GM23338 (cell line): ENCODE data around the gene SLC25A34. TPM values are rescaled to one million over a fixed set of nuclear protein-coding genes. Genes with fewer than 3 reads are reported as not detected.

Experiments
- ATAC-seq: fragments of 200-7000 bp; cut with Tn5 transposase; 3 replicates; pipeline ENCODE4 v1.9.1; 2020
- DNase-seq: peaks from one replicate; pipeline ENCODE4 v3.0.0-alpha.2; 2015; ENCODE audit warnings: low spot score
- H2AFZ ChIP-seq: fragments of 200-600 bp; sonication (generic); 2 replicates; pipeline ENCODE4 v1.8.0; 2016; ENCODE audit warnings: antibody characterized with exemption, mild to moderate bottlenecking, moderate library complexity
- H3F3A ChIP-seq: fragments of 200-600 bp; sonication (generic); replicated peaks from 2 replicates; pipeline ENCODE4 v1.8.0; 2017; ENCODE audit warnings: antibody characterized with exemption, mixed run types, low read depth
- H3K27ac ChIP-seq: fragments of 200-600 bp; sonication (generic); 2 replicates; pipeline ENCODE4 v1.6.1; 2016; ENCODE audit warnings: low read depth
- H3K27me3 ChIP-seq: fragments of 200-600 bp; sonication (generic); 2 replicates; pipeline ENCODE4 v1.8.0; 2016; ENCODE audit warnings: mild to moderate bottlenecking, mixed run types, moderate library complexity; ENCODE audit not compliant: insufficient read depth
- H3K36me3 ChIP-seq: fragments of 200-600 bp; sonication (generic); 2 replicates; pipeline ENCODE4 v1.8.0; 2016; ENCODE audit warnings: mild to moderate bottlenecking; ENCODE audit not compliant: insufficient read depth
- H3K4me1 ChIP-seq: fragments of 200-600 bp; sonication (generic); 2 replicates; pipeline ENCODE4 v1.8.0; 2016; ENCODE audit warnings: mild to moderate bottlenecking, moderate library complexity; ENCODE audit not compliant: insufficient read depth
- H3K4me2 ChIP-seq: fragments of 200-600 bp; sonication (generic); 2 replicates; pipeline ENCODE4 v1.7.1; 2017; ENCODE audit warnings: mixed run types
- H3K4me3 ChIP-seq: fragments of 200-600 bp; sonication (generic); 2 replicates; pipeline ENCODE4 v1.6.1; 2016; ENCODE audit warnings: mixed run types
- H3K79me2 ChIP-seq: fragments of 200-600 bp; sonication (generic); replicated peaks from 2 replicates; pipeline ENCODE4 v1.8.0; 2017; ENCODE audit warnings: mild to moderate bottlenecking; ENCODE audit not compliant: insufficient read depth
- H3K9me2 ChIP-seq: fragments of 200-600 bp; sonication (generic); 2 replicates; pipeline ENCODE4 v1.8.0; 2017; ENCODE audit not compliant: insufficient read depth
- H4K20me1 ChIP-seq: fragments of 200-600 bp; sonication (generic); replicated peaks from 2 replicates; pipeline ENCODE4 v1.8.0; 2017; ENCODE audit warnings: mild to moderate bottlenecking; ENCODE audit not compliant: insufficient read depth
- H3K27ac Mint-ChIP-seq: 2 replicates; pipeline ENCODE4 v1.8.0; 2020; ENCODE audit warnings: inconsistent platforms, mild to moderate bottlenecking, moderate library complexity, mixed read lengths
- H3K27me3 Mint-ChIP-seq: 3 replicates; pipeline ENCODE4 v1.8.0; 2022; ENCODE audit warnings: low read depth, mild to moderate bottlenecking, moderate library complexity, mixed read lengths, inconsistent platforms; ENCODE audit not compliant: insufficient read depth, poor library complexity
- H3K36me3 Mint-ChIP-seq: 3 replicates; pipeline ENCODE4 v1.8.0; 2021; ENCODE audit warnings: low read depth, mild to moderate bottlenecking, inconsistent platforms, moderate library complexity, mixed read lengths
- H3K4me1 Mint-ChIP-seq: 3 replicates; pipeline ENCODE4 v1.8.0; 2020; ENCODE audit warnings: mild to moderate bottlenecking, inconsistent platforms, mixed read lengths
- H3K4me3 Mint-ChIP-seq: 3 replicates; pipeline ENCODE4 v1.8.0; 2021; ENCODE audit warnings: moderate library complexity, mild to moderate bottlenecking, inconsistent platforms, mixed read lengths
- H3K9me3 Mint-ChIP-seq: 3 replicates; pipeline ENCODE4 v1.8.0; 2020; ENCODE audit warnings: moderate library complexity, mild to moderate bottlenecking, inconsistent platforms, mixed read lengths
- CREB1 ChIP-seq: fragments of 250-450 bp; sonication (Bioruptor Pico); IDR thresholded peaks from 2 replicates; pipeline ENCODE4 v1.5.0; 2020; ENCODE audit warnings: low read depth, mild to moderate bottlenecking, moderate library complexity
- EZH2phosphoT487 ChIP-seq: fragments of 200-600 bp; sonication (generic); IDR thresholded peaks from one replicate; pipeline ENCODE4 v1.8.1; 2018; ENCODE audit warnings: antibody characterized with exemption; ENCODE audit not compliant: unreplicated experiment
- JUNB ChIP-seq: IDR thresholded peaks from one replicate; pipeline ENCODE4 v1.6.1; 2016; ENCODE audit warnings: antibody characterized with exemption; ENCODE audit not compliant: unreplicated experiment
- NANOG ChIP-seq: IDR thresholded peaks from 2 replicates; pipeline ENCODE4 v1.6.1; 2016; ENCODE audit warnings: antibody characterized with exemption, borderline replicate concordance
- POLR2AphosphoS5 ChIP-seq: IDR thresholded peaks from 2 replicates; pipeline ENCODE4 v1.6.1; 2016; ENCODE audit warnings: antibody characterized with exemption, low read depth
- STAT1 ChIP-seq: IDR thresholded peaks from one replicate; pipeline ENCODE4 v1.6.1; 2016; ENCODE audit warnings: antibody characterized with exemption; ENCODE audit not compliant: unreplicated experiment
- ZNF114 ChIP-seq: fragments of 250-450 bp; sonication (Bioruptor Pico); IDR thresholded peaks from 2 replicates; pipeline ENCODE4 v1.5.0; 2020; ENCODE audit warnings: mild to moderate bottlenecking, moderate library complexity
- ZNF331 ChIP-seq: fragments of 250-450 bp; sonication (Bioruptor Pico); IDR thresholded peaks from 2 replicates; pipeline ENCODE4 v1.5.0; 2020; ENCODE audit warnings: low read depth, mild to moderate bottlenecking, moderate library complexity
- polyA plus RNA-seq: library from polyadenylated mRNA; unstranded; fragments of >200 nt; fragmentation: Nextera tagmentation; extraction: Ambion mirVana; gene quantifications from 2 replicates; pipeline ENCODE4 v1.2.1, GENCODE V29; 2016
- total RNA-seq: library from RNA; depleted of rRNA; stranded (reverse); fragments of >200 nt; shearing (Covaris generic); gene quantifications from 2 replicates; pipeline ENCODE4 v1.2.3, GENCODE V29; 2014
- TF ChIP-seq, protein P1 (sequence below): fragments of 250-450 bp; sonication (Bioruptor Pico); IDR thresholded peaks from 2 replicates; pipeline ENCODE4 v1.5.0; 2020; ENCODE audit warnings: mild to moderate bottlenecking, moderate library complexity
- TF ChIP-seq, protein P2 (sequence below), 2 experiments: fragments of 200-600 bp in 1 of 2; sonication (generic) in 1 of 2; conservative IDR thresholded peaks; 2 replicates each; pipeline versions ENCODE4 v1.5.1 to v1.6.1; 2016 to 2017; ENCODE audit warnings: antibody characterized with exemption in 2 of 2, low read depth in 2 of 2, mild to moderate bottlenecking in 2 of 2, moderate library complexity in 1 of 2
- TF ChIP-seq, protein P3 (sequence below): IDR thresholded peaks from 2 replicates; pipeline ENCODE4 v1.6.1; 2016; ENCODE audit warnings: antibody characterized with exemption

The SLC25A34 gene
- total and polyA plus RNA-seq, 2 experiments from 2014 or later = 0.11 to 3.5 TPM

DNA sequence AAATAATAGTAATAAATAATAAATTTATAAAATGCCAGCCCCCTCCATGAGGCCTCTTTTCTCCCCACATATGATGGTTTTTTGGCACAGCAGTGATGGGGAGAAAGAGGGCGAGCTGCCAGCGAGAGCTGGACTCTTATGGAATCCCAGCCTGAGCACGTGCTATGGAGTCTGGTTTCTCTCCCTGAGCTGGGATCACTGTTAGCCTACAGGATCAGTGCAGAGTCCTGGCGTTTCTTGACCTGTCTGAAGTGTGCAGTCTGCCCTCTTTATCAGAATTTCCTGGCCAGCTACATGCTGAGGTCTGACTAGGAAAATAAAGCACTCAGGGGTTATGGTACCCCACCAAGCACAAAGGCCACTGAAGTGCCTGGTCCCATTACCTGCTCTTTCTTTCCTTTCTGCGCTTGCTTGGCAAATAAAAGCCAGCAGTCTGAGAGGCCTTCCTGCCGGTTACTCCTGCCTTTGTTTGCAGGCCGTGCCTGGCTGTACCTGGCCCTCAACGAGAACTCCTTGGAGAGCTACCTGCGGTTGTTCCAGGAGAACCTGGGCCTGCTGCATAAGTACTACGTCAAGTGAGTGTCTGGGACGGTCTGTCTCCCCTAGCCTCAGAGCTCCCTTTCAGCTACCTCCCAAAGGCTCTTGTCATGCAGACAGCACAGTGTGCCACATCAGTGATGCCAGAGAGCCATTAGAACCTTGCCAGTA, 18.5 kb upstream of the SLC25A34 start:
- no peaks in the 10 kb centered on the region for H3K27me3 ChIP-seq
- no peak for DNase-seq
- H3K4me2 ChIP-seq = no peak overlapping the region
- Mint-ChIP-seq H3K9me3 (no peaks in the 10 kb centered on the region), H3K4me1 (no peaks in the 10 kb centered on the region), H3K36me3 (peaks cover 29% of the 10 kb centered on the region), H3K4me3 (no peak overlapping the region), H3K27ac (no peak overlapping the region), H3K27me3 (no peaks in the 10 kb centered on the region)
- TF ChIP-seq NANOG = no peak
- no peak for TF ChIP-seq CREB1 (CRISPR knock-in tag)
- TF ChIP-seq, protein P1, sequence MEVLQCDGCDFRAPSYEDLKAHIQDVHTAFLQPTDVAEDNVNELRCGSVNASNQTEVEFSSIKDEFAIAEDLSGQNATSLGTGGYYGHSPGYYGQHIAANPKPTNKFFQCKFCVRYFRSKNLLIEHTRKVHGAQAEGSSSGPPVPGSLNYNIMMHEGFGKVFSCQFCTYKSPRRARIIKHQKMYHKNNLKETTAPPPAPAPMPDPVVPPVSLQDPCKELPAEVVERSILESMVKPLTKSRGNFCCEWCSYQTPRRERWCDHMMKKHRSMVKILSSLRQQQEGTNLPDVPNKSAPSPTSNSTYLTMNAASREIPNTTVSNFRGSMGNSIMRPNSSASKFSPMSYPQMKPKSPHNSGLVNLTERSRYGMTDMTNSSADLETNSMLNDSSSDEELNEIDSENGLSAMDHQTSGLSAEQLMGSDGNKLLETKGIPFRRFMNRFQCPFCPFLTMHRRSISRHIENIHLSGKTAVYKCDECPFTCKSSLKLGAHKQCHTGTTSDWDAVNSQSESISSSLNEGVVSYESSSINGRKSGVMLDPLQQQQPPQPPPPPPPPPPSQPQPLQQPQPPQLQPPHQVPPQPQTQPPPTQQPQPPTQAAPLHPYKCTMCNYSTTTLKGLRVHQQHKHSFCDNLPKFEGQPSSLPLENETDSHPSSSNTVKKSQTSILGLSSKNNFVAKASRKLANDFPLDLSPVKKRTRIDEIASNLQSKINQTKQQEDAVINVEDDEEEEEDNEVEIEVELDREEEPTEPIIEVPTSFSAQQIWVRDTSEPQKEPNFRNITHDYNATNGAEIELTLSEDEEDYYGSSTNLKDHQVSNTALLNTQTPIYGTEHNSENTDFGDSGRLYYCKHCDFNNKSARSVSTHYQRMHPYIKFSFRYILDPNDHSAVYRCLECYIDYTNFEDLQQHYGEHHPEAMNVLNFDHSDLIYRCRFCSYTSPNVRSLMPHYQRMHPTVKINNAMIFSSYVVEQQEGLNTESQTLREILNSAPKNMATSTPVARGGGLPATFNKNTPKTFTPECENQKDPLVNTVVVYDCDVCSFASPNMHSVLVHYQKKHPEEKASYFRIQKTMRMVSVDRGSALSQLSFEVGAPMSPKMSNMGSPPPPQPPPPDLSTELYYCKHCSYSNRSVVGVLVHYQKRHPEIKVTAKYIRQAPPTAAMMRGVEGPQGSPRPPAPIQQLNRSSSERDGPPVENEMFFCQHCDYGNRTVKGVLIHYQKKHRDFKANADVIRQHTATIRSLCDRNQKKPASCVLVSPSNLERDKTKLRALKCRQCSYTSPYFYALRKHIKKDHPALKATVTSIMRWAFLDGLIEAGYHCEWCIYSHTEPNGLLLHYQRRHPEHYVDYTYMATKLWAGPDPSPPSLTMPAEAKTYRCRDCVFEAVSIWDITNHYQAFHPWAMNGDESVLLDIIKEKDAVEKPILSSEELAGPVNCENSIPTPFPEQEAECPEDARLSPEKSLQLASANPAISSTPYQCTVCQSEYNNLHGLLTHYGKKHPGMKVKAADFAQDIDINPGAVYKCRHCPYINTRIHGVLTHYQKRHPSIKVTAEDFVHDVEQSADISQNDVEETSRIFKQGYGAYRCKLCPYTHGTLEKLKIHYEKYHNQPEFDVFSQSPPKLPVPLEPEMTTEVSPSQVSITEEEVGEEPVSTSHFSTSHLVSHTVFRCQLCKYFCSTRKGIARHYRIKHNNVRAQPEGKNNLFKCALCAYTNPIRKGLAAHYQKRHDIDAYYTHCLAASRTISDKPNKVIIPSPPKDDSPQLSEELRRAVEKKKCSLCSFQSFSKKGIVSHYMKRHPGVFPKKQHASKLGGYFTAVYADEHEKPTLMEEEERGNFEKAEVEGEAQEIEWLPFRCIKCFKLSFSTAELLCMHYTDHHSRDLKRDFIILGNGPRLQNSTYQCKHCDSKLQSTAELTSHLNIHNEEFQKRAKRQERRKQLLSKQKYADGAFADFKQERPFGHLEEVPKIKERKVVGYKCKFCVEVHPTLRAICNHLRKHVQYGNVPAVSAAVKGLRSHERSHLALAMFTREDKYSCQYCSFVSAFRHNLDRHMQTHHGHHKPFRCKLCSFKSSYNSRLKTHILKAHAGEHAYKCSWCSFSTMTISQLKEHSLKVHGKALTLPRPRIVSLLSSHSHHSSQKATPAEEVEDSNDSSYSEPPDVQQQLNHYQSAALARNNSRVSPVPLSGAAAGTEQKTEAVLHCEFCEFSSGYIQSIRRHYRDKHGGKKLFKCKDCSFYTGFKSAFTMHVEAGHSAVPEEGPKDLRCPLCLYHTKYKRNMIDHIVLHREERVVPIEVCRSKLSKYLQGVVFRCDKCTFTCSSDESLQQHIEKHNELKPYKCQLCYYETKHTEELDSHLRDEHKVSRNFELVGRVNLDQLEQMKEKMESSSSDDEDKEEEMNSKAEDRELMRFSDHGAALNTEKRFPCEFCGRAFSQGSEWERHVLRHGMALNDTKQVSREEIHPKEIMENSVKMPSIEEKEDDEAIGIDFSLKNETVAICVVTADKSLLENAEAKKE (CRISPR knock-in tag) = no peak
- no peak for TF ChIP-seq POLR2AphosphoS5
- TF ChIP-seq ZNF114 (CRISPR knock-in tag) = no peak
- H3K4me1 ChIP-seq = no peaks in the 10 kb centered on the region
- H3K36me3 ChIP-seq = no peaks in the 10 kb centered on the region; the same call in 1 of the 2 replicates
- H3K79me2 ChIP-seq = peaks cover 7% of the 10 kb centered on the region; the same call in 1 of the 2 replicates
- H3K27ac ChIP-seq = no peak overlapping the region
- no peak overlapping the region for H3K4me3 ChIP-seq
- H4K20me1 ChIP-seq = peaks cover 6% of the 10 kb centered on the region
- H3K9me2 ChIP-seq = no peaks in the 10 kb centered on the region
- H3F3A ChIP-seq = 0 out of 2 replicates have a peak, but pooled peaks cover 4% of the 10 kb centered on the region
- no peak overlapping the region for H2AFZ ChIP-seq
- ATAC-seq = no peak

DNA sequence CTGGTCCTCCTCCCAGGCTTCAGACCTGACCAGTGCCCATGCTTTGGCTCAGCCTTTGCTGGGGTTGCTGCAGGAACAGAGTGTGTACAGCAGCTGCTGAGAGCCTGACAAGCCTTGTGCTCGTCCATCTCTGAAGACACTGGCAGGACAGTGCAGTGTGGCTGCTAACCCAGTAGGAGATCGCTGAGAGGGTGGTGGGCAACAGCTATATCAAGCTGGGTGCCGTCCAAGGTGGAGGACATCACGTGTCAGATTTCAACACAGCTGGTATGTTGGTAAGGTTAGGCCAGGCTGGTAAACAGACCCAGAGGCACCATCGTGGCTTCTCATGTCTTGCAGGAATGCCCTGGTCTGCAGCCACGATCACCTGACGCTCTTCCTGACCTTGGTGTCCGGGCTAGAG, 17.9 kb upstream of the SLC25A34 start:
- H3K36me3 ChIP-seq = no peaks in the 10 kb centered on the region; the same call in 1 of the 2 replicates
- no peaks in the 10 kb centered on the region for H3K9me2 ChIP-seq
- no peak overlapping the region for H3K4me3 ChIP-seq
- H3K27me3 ChIP-seq = no peaks in the 10 kb centered on the region
- no peaks in the 10 kb centered on the region for H3K4me1 ChIP-seq
- Mint-ChIP-seq H3K4me3 (no peak overlapping the region), H3K4me1 (no peaks in the 10 kb centered on the region), H3K27me3 (no peaks in the 10 kb centered on the region), H3K9me3 (no peaks in the 10 kb centered on the region), H3K36me3 (peaks cover 29% of the 10 kb centered on the region), H3K27ac (no peak overlapping the region)
- peaks cover 7% of the 10 kb centered on the region; the same call in 1 of the 2 replicates for H3K79me2 ChIP-seq
- H2AFZ ChIP-seq = no peak overlapping the region
- H3K4me2 ChIP-seq = no peak overlapping the region
- peaks cover 1% of the 10 kb centered on the region for H4K20me1 ChIP-seq
- DNase-seq = no peak
- 0 out of 2 replicates have a peak, but pooled peaks cover 4% of the 10 kb centered on the region for H3F3A ChIP-seq
- ATAC-seq = no peak
- H3K27ac ChIP-seq = no peak overlapping the region
- TF ChIP-seq POLR2AphosphoS5 (no peak), ZNF331 (CRISPR knock-in tag) (no peak), JUNB (no peak), ZNF114 (CRISPR knock-in tag) (no peak), EZH2phosphoT487 (no peak), STAT1 (no peak)
- TF ChIP-seq, protein P2, sequence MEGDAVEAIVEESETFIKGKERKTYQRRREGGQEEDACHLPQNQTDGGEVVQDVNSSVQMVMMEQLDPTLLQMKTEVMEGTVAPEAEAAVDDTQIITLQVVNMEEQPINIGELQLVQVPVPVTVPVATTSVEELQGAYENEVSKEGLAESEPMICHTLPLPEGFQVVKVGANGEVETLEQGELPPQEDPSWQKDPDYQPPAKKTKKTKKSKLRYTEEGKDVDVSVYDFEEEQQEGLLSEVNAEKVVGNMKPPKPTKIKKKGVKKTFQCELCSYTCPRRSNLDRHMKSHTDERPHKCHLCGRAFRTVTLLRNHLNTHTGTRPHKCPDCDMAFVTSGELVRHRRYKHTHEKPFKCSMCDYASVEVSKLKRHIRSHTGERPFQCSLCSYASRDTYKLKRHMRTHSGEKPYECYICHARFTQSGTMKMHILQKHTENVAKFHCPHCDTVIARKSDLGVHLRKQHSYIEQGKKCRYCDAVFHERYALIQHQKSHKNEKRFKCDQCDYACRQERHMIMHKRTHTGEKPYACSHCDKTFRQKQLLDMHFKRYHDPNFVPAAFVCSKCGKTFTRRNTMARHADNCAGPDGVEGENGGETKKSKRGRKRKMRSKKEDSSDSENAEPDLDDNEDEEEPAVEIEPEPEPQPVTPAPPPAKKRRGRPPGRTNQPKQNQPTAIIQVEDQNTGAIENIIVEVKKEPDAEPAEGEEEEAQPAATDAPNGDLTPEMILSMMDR (conservative IDR thresholded peaks at IDR 0.05; ENCODE audit: low read depth in 2 of 2) = no peak
- TF ChIP-seq, protein P3, sequence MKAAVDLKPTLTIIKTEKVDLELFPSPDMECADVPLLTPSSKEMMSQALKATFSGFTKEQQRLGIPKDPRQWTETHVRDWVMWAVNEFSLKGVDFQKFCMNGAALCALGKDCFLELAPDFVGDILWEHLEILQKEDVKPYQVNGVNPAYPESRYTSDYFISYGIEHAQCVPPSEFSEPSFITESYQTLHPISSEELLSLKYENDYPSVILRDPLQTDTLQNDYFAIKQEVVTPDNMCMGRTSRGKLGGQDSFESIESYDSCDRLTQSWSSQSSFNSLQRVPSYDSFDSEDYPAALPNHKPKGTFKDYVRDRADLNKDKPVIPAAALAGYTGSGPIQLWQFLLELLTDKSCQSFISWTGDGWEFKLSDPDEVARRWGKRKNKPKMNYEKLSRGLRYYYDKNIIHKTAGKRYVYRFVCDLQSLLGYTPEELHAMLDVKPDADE = no peak
